SH-SY5Y (cell line): ENCODE data around the gene TIA1.

Experiments used
- GATA2 ChIP-seq: IDR thresholded peaks from 2 replicates; pipeline ENCODE4 v1.6.1; 2011; ENCODE audit warnings: mild to moderate bottlenecking, low read depth, low read length
- GATA3 ChIP-seq: IDR thresholded peaks from 2 replicates; pipeline ENCODE4 v1.6.1; 2011; ENCODE audit warnings: low read depth, mild to moderate bottlenecking, low read length, moderate library complexity

DNA sequence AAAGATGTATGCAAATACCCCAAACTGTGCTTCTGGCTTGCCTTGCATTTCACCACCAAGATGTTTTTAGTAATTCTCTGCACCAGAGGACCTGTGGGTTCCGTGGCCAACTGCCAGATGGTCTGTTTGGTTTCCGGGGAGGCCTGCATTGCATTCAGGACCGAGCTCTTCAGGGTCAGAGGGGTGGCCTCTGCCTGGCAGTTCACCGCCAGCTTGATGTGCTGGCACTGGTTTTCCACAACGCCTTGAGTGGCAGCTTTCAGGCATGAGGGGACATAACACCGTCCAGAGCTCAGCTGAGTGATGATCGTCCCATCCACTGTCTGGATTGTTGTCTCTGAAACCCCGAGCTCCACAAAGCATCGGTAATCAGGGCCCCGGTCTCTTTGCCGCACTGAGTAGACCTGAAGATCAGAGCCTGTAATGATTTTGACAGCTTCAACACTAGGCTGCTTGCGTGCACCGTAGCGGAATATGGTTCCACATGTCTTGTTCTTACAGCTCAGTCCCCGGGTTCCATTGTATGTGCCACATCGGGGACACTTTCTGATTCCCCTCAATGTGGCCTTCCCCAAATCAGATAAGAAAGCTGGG is 67.0 kb downstream of the TIA1 start:
- TF ChIP-seq GATA3 (no peak), GATA2 (no peak)
